Erythroblast (primary cell): ENCODE results near the gene PBX1.

Experiments
- GATA1 ChIP-seq: IDR thresholded peaks from 2 replicates; pipeline ENCODE4 v1.6.1; 2011; ENCODE audit warnings: low read depth, mild to moderate bottlenecking, control low read depth, low read length, moderate library complexity
- POLR2A ChIP-seq: IDR thresholded peaks from 2 replicates; pipeline ENCODE4 v1.6.1; 2011; ENCODE audit warnings: mild to moderate bottlenecking, low read length

DNA sequence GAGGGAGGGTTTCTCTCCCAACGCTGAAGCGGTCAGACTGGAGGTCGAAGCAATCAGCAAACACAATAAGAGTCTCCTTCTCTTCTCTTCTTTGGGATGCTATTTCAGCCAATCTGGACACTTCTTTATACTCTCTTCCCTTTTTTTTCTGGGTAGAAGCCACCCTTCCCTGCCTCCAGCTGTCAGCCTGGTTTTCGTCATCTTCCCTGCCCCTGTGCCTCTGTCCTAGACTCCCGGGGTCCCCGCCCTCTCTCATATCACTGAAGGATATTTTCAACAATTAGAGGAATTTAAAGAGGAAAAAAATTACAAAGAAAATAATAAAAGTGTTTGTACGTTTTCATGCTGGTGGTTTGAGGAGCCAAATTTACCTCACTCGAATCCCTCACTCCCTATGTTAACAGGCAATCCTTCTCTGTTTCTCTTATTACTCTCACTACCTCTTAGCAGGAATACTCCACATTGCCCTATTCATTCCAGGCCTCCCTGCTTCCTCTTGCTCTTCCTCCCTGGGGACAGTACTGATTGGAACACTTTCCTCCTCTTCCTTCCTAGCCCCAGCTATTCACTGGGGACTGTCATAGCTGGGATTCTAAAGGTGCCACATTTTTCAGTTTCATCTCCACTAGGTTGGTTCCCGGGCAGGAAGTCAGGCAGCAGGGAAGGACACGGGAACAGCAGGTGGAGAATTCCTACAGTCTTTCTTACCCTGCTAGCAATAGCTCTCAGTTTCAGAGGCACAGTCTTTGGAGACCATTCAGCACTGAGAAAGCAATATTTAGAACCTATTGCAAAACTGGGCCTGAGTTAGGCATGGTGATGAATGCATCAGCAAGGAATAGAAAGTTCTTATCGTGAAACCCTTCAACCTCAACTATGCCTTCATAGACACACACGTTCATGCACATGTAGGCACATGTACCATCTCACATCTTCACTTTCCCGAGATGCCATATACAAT, 288.0 kb downstream of the PBX1 start:
- TF ChIP-seq POLR2A (no peak), GATA1 (no peak)
